Left lung (tissue), 10 donors: Measurements from ENCODE around the gene DCDC2. TPM values are rescaled to one million over a fixed set of nuclear protein-coding genes. Genes with fewer than 3 reads are reported as not detected.
"Not testable (repeated sequence)": the region's sequence is repeated elsewhere in the genome, so short reads cannot be mapped to it uniquely, and the experiment has no call there.

Source experiments
- ATAC-seq: fragments of 200-7000 bp; cut with Tn5 transposase; one replicate; pipeline ENCODE4 v1.9.1; 2020; ENCODE audit warnings: moderate library complexity
- DNase-seq, 4 donors: peaks; one replicate each; pipeline ENCODE4 v3.0.0-alpha.2; 2013 to 2020
- H3K27ac ChIP-seq, 2 donors: fragments of 200-600 bp; sonication (generic) in 1 of 2; one replicate each; pipeline versions ENCODE4 v1.5.0 to v1.8.0; 2020 to 2021
- H3K27me3 ChIP-seq, 2 donors: fragments of 200-600 bp; sonication (generic) in 1 of 2; one replicate each; pipeline versions ENCODE4 v1.5.0 to v1.8.0; 2020 to 2021
- H3K36me3 ChIP-seq, 2 donors: fragments of 200-600 bp; sonication (generic) in 1 of 2; one replicate each; pipeline versions ENCODE4 v1.5.0 to v1.8.0; 2020 to 2021
- H3K4me1 ChIP-seq, 2 donors: fragments of 200-600 bp; one replicate each; pipeline ENCODE4 v1.8.0; 2021
- H3K4me3 ChIP-seq, 2 donors: fragments of 200-600 bp; sonication (generic) in 1 of 2; one replicate each; pipeline versions ENCODE4 v1.5.0 to v1.8.0; 2020 to 2021; ENCODE audit warnings: mild to moderate bottlenecking in 1 of 2
- H3K9me3 ChIP-seq, 2 donors: fragments of 200-600 bp; sonication (generic) in 1 of 2; one replicate each; pipeline versions ENCODE4 v1.5.0 to v1.8.0; 2020 to 2021
- CTCF ChIP-seq, 2 donors: fragments of 200-600 bp; sonication (generic) in 1 of 2; IDR thresholded peaks; one replicate each; pipeline versions ENCODE4 v1.5.0 to v1.8.0; 2021; ENCODE audit warnings: antibody characterized with exemption in 2 of 2
- intact Hi-C, 2 donors: fragments of 100-400 bp; cut with DNase I; formaldehyde crosslinking; loops; one replicate each; pipeline versions ENCODE4 v1.11.2 to v1.14.2; 2022
- polyA plus RNA-seq, 6 donors: library from polyadenylated mRNA; unstranded; fragments of 120-200 nt; gene quantifications; one replicate each; pipeline ENCODE4 v1.2.1, GENCODE V29; 2013; ENCODE audit not compliant: insufficient read length in 6 of 6
- total RNA-seq, 2 donors: library from RNA; stranded (reverse); fragmentation: NEBNext Ultra II Directional; extraction: Animal tissue kit (Norgen Biotek cat#: 25700); gene quantifications; one replicate each; pipeline ENCODE4 v1.2.1, GENCODE V29; 2021
- donor health status: DM: no; HTN: yes; CAD: no.
- donor health status: DM: no; HTN: no; CAD: no.

DCDC2 gene
- total and polyA plus RNA-seq, 8 donors = 7.8 to 13.7 (median 10.5) TPM

DNA sequence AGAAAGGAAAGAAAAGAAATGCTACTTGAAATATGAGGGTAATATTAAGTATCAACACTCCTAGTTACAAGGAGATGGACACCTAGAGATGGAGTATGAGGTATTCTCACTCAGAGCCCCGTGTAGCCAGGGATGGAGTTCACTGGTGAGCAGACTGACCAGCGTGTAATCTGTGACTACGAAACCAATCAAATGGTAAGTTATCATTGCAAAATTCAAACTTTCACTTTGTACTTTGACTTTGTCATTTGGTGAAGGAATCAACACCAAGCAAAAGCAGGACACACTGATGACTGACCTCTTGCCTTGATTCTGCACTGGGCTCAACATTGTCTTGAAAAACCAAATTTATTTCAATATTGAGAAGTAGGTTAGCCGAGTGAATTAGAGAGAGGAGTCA lies 51.8 kb downstream of the DCDC2 start:
- intact Hi-C loops = no loop called here
- ATAC-seq = no peak
- no peak for TF ChIP-seq CTCF (IDR thresholded peaks at IDR 0.05)
- Histone ChIP-seq H3K27me3 (no peaks in the 10 kb centered on the region), H3K27ac (no peak overlapping the region), H3K4me1 (no peaks in the 10 kb centered on the region), H3K4me3 (no peak overlapping the region), H3K36me3 (no peaks in the 10 kb centered on the region), H3K9me3 (peaks cover 0 to under 1% of the 10 kb centered on the region in 2 donors)
- DNase-seq = no peak

- H3K9me3 ChIP-seq = peaks cover 0 to 11% of the 10 kb centered on the region in 2 donors
- no peaks in the 10 kb centered on the region for H3K27me3 ChIP-seq
- no peaks in the 10 kb centered on the region for H3K4me1 ChIP-seq
- DNase-seq = no peak
- no peak for ATAC-seq
- intact Hi-C loops = no loop called here
- no peak overlapping the region for H3K4me3 ChIP-seq
- TF ChIP-seq CTCF (IDR thresholded peaks at IDR 0.05) = no peak
- no peak overlapping the region for H3K27ac ChIP-seq
- no peaks in the 10 kb centered on the region for H3K36me3 ChIP-seq
These were observed 60.9 kb downstream of the DCDC2 start for GRCh38 chr6:24296944-24297343.

- H3K4me1 ChIP-seq, H3K4me3 ChIP-seq, ATAC-seq, H3K36me3 ChIP-seq, H3K27me3 ChIP-seq, H3K27ac ChIP-seq, DNase-seq, intact Hi-C loops: not testable (repeated sequence)
- peaks cover 0 to 11% of the 10 kb centered on the region in 2 donors for H3K9me3 ChIP-seq
These were observed 64.0 kb downstream of the DCDC2 start for GRCh38 chr6:24293852-24294251.

GRCh38 chr6:24287239-24287638 lies 70.6 kb downstream of the DCDC2 start:
- no peak for TF ChIP-seq CTCF (IDR thresholded peaks at IDR 0.05)
- Histone ChIP-seq H3K27me3 (no peaks in the 10 kb centered on the region), H3K36me3 (no peaks in the 10 kb centered on the region), H3K9me3 (no peaks in the 10 kb centered on the region), H3K4me3 (no peak overlapping the region), H3K4me1 (peaks cover 0 to 14% of the 10 kb centered on the region in 2 donors), H3K27ac (no peak overlapping the region)
- intact Hi-C loops = loop anchor here in 1 of 2 donors (10.0 kb wide), 1 partner anchor 98 kb away; no protein-coding TSS in a partner anchor
- no peak for ATAC-seq
- no peak for DNase-seq

GRCh38 chr6:24284006-24284405 lies 73.9 kb downstream of the DCDC2 start:
- TF ChIP-seq CTCF (IDR thresholded peaks at IDR 0.05) = no peak
- Histone ChIP-seq H3K9me3 (no peaks in the 10 kb centered on the region), H3K36me3 (no peaks in the 10 kb centered on the region), H3K4me1 (peaks cover 0 to 14% of the 10 kb centered on the region in 2 donors), H3K27ac (no peak overlapping the region), H3K27me3 (no peaks in the 10 kb centered on the region), H3K4me3 (no peak overlapping the region)
- intact Hi-C loops = loop anchor here in 1 of 2 donors (10.0 kb wide), 1 partner anchor 101 kb away; no protein-coding TSS in a partner anchor
- ATAC-seq = no peak
- DNase-seq = peak in 1 of 4 donors; percentile 31
